Mesendoderm (in vitro differentiated cells): ENCODE results near the gene NT5C3B.

Experiments used
- DNase-seq: peaks from one replicate; pipeline ENCODE4 v3.0.0; 2013
- H2AK5ac ChIP-seq: 2 replicates; pipeline ENCODE4 v1.6.1; 2013; ENCODE audit warnings: low read length, inconsistent platforms
- H2BK120ac ChIP-seq: 2 replicates; pipeline ENCODE4 v1.6.1; 2013; ENCODE audit warnings: low read depth, mild to moderate bottlenecking, low read length, moderate library complexity, mixed read lengths
- H2BK15ac ChIP-seq: replicated peaks from 2 replicates; pipeline ENCODE4 v1.6.1; 2013; ENCODE audit warnings: low read depth, mild to moderate bottlenecking, moderate library complexity
- H2BK5ac ChIP-seq: 2 replicates; pipeline ENCODE4 v1.6.1; 2013; ENCODE audit warnings: low read length, inconsistent platforms
- H3K18ac ChIP-seq: 2 replicates; pipeline ENCODE4 v1.6.1; 2013; ENCODE audit warnings: mild to moderate bottlenecking, low read length, mixed read lengths
- H3K23ac ChIP-seq: one replicate; pipeline ENCODE4 v1.6.1; 2013; ENCODE audit warnings: low read length
- H3K27ac ChIP-seq: 2 replicates; pipeline ENCODE4 v1.5.1; 2013; ENCODE audit warnings: low read depth, mild to moderate bottlenecking, inconsistent platforms, low read length, moderate library complexity
- H3K27me3 ChIP-seq: 2 replicates; pipeline ENCODE4 v1.6.1; 2013; ENCODE audit warnings: low read length, control low read depth, mild to moderate bottlenecking, inconsistent platforms; ENCODE audit not compliant: insufficient read depth, poor library complexity
- H3K36me3 ChIP-seq: 2 replicates; pipeline ENCODE4 v1.6.1; 2013; ENCODE audit warnings: low read length, inconsistent platforms; ENCODE audit not compliant: control insufficient read depth, insufficient read depth
- H3K4ac ChIP-seq: one replicate; pipeline ENCODE4 v1.6.1; 2013; ENCODE audit warnings: low read depth, mild to moderate bottlenecking, low read length, moderate library complexity
- H3K4me1 ChIP-seq: 2 replicates; pipeline ENCODE4 v1.6.1; 2013; ENCODE audit warnings: low read depth, low read length, inconsistent platforms; ENCODE audit not compliant: control insufficient read depth
- H3K4me2 ChIP-seq: 2 replicates; pipeline ENCODE4 v1.6.1; 2013; ENCODE audit warnings: low read length
- H3K4me3 ChIP-seq: 2 replicates; pipeline ENCODE4 v1.5.1; 2013; ENCODE audit warnings: mild to moderate bottlenecking, low read length
- H3K56ac ChIP-seq: one replicate; pipeline ENCODE4 v1.6.1; 2013; ENCODE audit warnings: low read length
- H3K79me1 ChIP-seq: 2 replicates; pipeline ENCODE4 v1.6.1; 2013; ENCODE audit warnings: low read length, inconsistent platforms
- H3K79me2 ChIP-seq: 2 replicates; pipeline ENCODE4 v1.6.1; 2013; ENCODE audit warnings: mild to moderate bottlenecking, low read length; ENCODE audit not compliant: control insufficient read depth, insufficient read depth
- H3K9ac ChIP-seq: 2 replicates; pipeline ENCODE4 v1.6.1; 2013; ENCODE audit warnings: low read length, inconsistent platforms
- H4K5ac ChIP-seq: one replicate; pipeline ENCODE4 v1.6.1; 2013; ENCODE audit warnings: low read length
- H4K8ac ChIP-seq: one replicate; pipeline ENCODE4 v1.6.1; 2013; ENCODE audit warnings: low read depth, mild to moderate bottlenecking, control low read depth, low read length, moderate library complexity
- WGBS: extraction: QIAGEN DNeasy Blood & Tissue Kit; methylation state at CpG from one replicate; pipeline ENCODE4 v1.1.7; 2013; ENCODE audit warnings: low lambda C conversion rate, missing lambda C conversion rate; ENCODE audit not compliant: insufficient coverage; ENCODE audit errors: extremely low coverage; 5-methylcytosine and 5-hydroxymethylcytosine counted together

Gene NT5C3B

DNA sequence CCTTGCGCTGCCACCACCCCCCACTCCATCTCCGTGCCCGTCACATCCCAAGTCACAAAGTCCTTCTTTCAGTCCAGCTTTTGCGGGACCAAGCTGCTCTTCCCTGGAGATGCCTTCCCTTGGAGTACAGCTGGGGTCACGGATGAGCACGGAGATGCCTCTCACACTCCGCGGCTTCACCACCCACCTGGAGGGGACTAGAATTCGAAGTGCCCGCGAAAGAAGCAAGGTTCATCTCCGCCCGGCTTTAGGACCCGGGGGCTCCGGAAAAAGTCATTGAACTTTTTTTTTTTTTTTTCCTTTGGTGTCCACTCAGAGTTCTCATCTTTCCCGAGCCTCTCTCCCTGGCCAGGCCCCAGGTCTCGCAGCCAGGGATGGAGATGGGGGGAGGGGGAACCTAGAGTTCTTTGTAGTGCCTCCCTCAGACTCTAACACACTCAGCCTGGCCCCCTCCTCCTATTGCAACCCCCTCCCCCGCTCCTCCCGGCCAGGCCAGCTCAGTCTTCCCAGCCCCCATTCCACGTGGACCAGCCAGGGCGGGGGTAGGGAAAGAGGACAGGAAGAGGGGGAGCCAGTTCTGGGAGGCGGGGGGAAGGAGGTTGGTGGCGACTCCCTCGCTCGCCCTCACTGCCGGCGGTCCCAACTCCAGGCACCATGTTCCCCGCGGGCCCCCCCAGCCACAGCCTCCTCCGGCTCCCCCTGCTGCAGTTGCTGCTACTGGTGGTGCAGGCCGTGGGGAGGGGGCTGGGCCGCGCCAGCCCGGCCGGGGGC, 23.5 kb downstream of the NT5C3B start, which contains the start of gene FKBP10:
Gene FKBP10 (plus strand): TSS at position 624 of the 771 bp plus-strand sequence. CDS start 31 bp downstream, at position 655.
- no CpG with 5 or more reads among the region's 35 CpGs for WGBS
- Histone ChIP-seq H3K4ac (peak within 1 kb of the TSS; percentile 60), H3K4me1 (peaks cover 6% of the 10 kb centered on the region), H3K18ac (peak within 1 kb of the TSS; percentile 96), H3K4me2 (peak within 1 kb of the TSS; percentile 95), H2BK5ac (peak within 1 kb of the TSS; percentile 65), H4K8ac (peak within 1 kb of the TSS; percentile 28), H3K4me3 (peak within 1 kb of the TSS; percentile 74), H2AK5ac (peak within 1 kb of the TSS; percentile 75), H3K27me3 (no peaks in the 10 kb centered on the region), H3K23ac (peak within 1 kb of the TSS; percentile 86), H3K36me3 (peaks cover 3% of the 10 kb centered on the region), H4K5ac (no peak within 1 kb of the TSS), H2BK15ac (no peak within 1 kb of the TSS), H3K79me2 (peaks cover 30% of the 10 kb centered on the region), H3K56ac (peak within 1 kb of the TSS; percentile 91), H3K9ac (peak within 1 kb of the TSS; percentile 89), H3K27ac (peak within 1 kb of the TSS; percentile 95), H2BK120ac (peak within 1 kb of the TSS; percentile 78), H3K79me1 (peaks cover 19% of the 10 kb centered on the region)
- peak; percentile 98 for DNase-seq

GRCh38 chr17:41811549-41812380, 24.3 kb downstream of the NT5C3B start, which contains the start of gene P3H4:
P3H4 (minus strand) TSS chr17:41811949; CDS start chr17:41811915, 34 bp downstream.
- H3K36me3 ChIP-seq = peaks cover under 1% of the 10 kb centered on the region
- no peak within 1 kb of the TSS for H4K5ac ChIP-seq
- no peaks in the 10 kb centered on the region for H3K27me3 ChIP-seq
- peaks cover 6% of the 10 kb centered on the region for H3K4me1 ChIP-seq
- H3K79me2 ChIP-seq = peaks cover 27% of the 10 kb centered on the region
- peak within 1 kb of the TSS; percentile 74 for H3K4me3 ChIP-seq
- H2BK5ac ChIP-seq = peak within 1 kb of the TSS; percentile 87
- peak within 1 kb of the TSS; percentile 49 for H3K4ac ChIP-seq
- peak within 1 kb of the TSS; percentile 25 for H2BK15ac ChIP-seq
- peak within 1 kb of the TSS; percentile 96 for H3K18ac ChIP-seq
- no peak within 1 kb of the TSS for H2AK5ac ChIP-seq
- DNase-seq = peak; percentile 84
- peak within 1 kb of the TSS; percentile 86 for H3K23ac ChIP-seq
- peak within 1 kb of the TSS; percentile 28 for H4K8ac ChIP-seq
- H3K79me1 ChIP-seq = peaks cover 16% of the 10 kb centered on the region
- peak within 1 kb of the TSS; percentile 66 for H3K4me2 ChIP-seq
- no peak within 1 kb of the TSS for H2BK120ac ChIP-seq
- H3K9ac ChIP-seq = peak within 1 kb of the TSS; percentile 89
- H3K27ac ChIP-seq = peak within 1 kb of the TSS; percentile 45
- no CpG with 5 or more reads among the region's 96 CpGs for WGBS
- peak within 1 kb of the TSS; percentile 91 for H3K56ac ChIP-seq

GRCh38 chr17:41810659-41811548, 25.1 kb downstream of the NT5C3B start:
- H3K4me3 ChIP-seq = peak overlapping the region; percentile 52
- H4K5ac ChIP-seq = no peak overlapping the region
- peak overlapping the region; percentile 96 for H3K18ac ChIP-seq
- H3K4me1 ChIP-seq = peaks cover 6% of the 10 kb centered on the region
- no peaks in the 10 kb centered on the region for H3K27me3 ChIP-seq
- H2BK5ac ChIP-seq = no peak overlapping the region
- peak overlapping the region; percentile 89 for H3K9ac ChIP-seq
- peak overlapping the region; percentile 45 for H3K27ac ChIP-seq
- no peak overlapping the region for H2BK120ac ChIP-seq
- no peak overlapping the region for H3K23ac ChIP-seq
- no peak overlapping the region for H2BK15ac ChIP-seq
- peak overlapping the region; percentile 91 for H3K56ac ChIP-seq
- H3K4ac ChIP-seq = no peak overlapping the region
- no peaks in the 10 kb centered on the region for H3K36me3 ChIP-seq
- H3K79me1 ChIP-seq = peaks cover 12% of the 10 kb centered on the region
- H3K79me2 ChIP-seq = peaks cover 21% of the 10 kb centered on the region
- peak; percentile 45 for DNase-seq
- H2AK5ac ChIP-seq = no peak overlapping the region
- WGBS = no CpG with 5 or more reads among the region's 58 CpGs
- no peak overlapping the region for H4K8ac ChIP-seq
- peak overlapping the region; percentile 66 for H3K4me2 ChIP-seq

GRCh38 chr17:41806685-41807445, 29.2 kb downstream of the NT5C3B start:
- WGBS = no CpG with 5 or more reads among the region's 8 CpGs
- Histone ChIP-seq H3K36me3 (no peaks in the 10 kb centered on the region), H2BK15ac (no peak overlapping the region)

More at GRCh38 chr17:41806685-41807445, 29.2 kb downstream of the NT5C3B start:
- no peaks in the 10 kb centered on the region for H3K4me1 ChIP-seq
- peaks cover 5% of the 10 kb centered on the region for H3K79me1 ChIP-seq
- H3K9ac ChIP-seq = no peak overlapping the region
- H3K79me2 ChIP-seq = peaks cover 2% of the 10 kb centered on the region
- DNase-seq = no peak
- no peak overlapping the region for H4K8ac ChIP-seq
- no peak overlapping the region for H3K4me3 ChIP-seq
- no peak overlapping the region for H3K23ac ChIP-seq
- H3K56ac ChIP-seq = no peak overlapping the region
- no peaks in the 10 kb centered on the region for H3K27me3 ChIP-seq
- H2BK5ac ChIP-seq = no peak overlapping the region
- H3K18ac ChIP-seq = no peak overlapping the region
- H3K4me2 ChIP-seq = no peak overlapping the region
- no peak overlapping the region for H3K27ac ChIP-seq
- no peak overlapping the region for H4K5ac ChIP-seq
- no peak overlapping the region for H3K4ac ChIP-seq
- no peak overlapping the region for H2BK120ac ChIP-seq
- no peak overlapping the region for H2AK5ac ChIP-seq
